ENCODE data around the gene AVL9. TPM values are rescaled to one million over a fixed set of nuclear protein-coding genes. Genes with fewer than 3 reads are reported as not detected.
"Not testable (repeated sequence)": the region's sequence is repeated elsewhere in the genome, so short reads cannot be mapped to it uniquely, and the experiment has no call there.

Gene AVL9
- total and polyA plus RNA-seq, 2 donors: 14.2 to 33.5 TPM

GRCh38 chr7:32594965-32595490 is 99.7 kb downstream of the AVL9 start:
- H3K4me1 ChIP-seq (ENCODE audit: insufficient read depth): no peaks in the 10 kb centered on the region
- 96% methylated on average over 5 of the region's 5 CpGs for WGBS

GRCh38 chr7:32601196-32601595 is 105.9 kb downstream of the AVL9 start:
- H3K4me1 ChIP-seq (ENCODE audit: insufficient read depth); H3K27ac ChIP-seq (ENCODE audit: low read depth); H3K36me3 ChIP-seq (ENCODE audit: insufficient read depth); DNase-seq (ENCODE audit: extremely low spot score); H3K4me3 ChIP-seq (ENCODE audit: low read depth, low read length): not testable (repeated sequence)
- WGBS: 96% methylated on average over 4 of the region's 4 CpGs

More at GRCh38 chr7:32594965-32595490, 99.7 kb downstream of the AVL9 start:
- no peak for DNase-seq (ENCODE audit: extremely low spot score)
- Histone ChIP-seq H3K36me3 (ENCODE audit: insufficient read depth) (no peaks in the 10 kb centered on the region), H3K27ac (ENCODE audit: low read depth) (no peak overlapping the region), H3K4me3 (ENCODE audit: low read depth, low read length) (no peak overlapping the region)

- no peak overlapping the region for H3K27ac ChIP-seq (ENCODE audit: low read depth)
- H3K4me3 ChIP-seq (ENCODE audit: low read depth, low read length): no peak overlapping the region
- DNase-seq (ENCODE audit: extremely low spot score): no peak
- 95% methylated on average over 2 of the region's 2 CpGs for WGBS
- no peaks in the 10 kb centered on the region for H3K4me1 ChIP-seq (ENCODE audit: insufficient read depth)
- H3K36me3 ChIP-seq (ENCODE audit: insufficient read depth): no peaks in the 10 kb centered on the region
Measured at GRCh38 chr7:32602470-32602869, 107.2 kb downstream of the AVL9 start.

DNA sequence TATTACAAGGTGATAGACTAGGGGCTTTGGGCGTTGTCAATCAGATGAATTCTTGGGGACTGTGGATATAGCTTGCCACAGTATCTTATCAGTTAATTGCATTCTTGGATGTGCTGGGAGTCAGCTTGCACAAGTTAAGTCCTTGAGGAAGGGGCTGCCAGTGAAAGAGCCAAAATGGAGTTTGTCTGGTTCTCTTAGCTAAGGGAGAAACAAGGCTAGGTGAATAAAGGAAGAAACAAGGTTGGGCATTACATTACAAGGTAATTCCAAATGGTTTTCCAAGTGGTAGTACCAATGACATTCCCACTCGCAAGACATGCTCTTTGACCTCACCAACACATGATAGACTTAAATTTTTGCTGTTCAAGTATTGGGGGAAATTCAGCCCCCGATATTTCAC is 108.2 kb downstream of the AVL9 start:
- not testable (repeated sequence) for H3K36me3 ChIP-seq (ENCODE audit: insufficient read depth); H3K27ac ChIP-seq (ENCODE audit: low read depth); H3K4me3 ChIP-seq (ENCODE audit: low read depth, low read length); DNase-seq (ENCODE audit: extremely low spot score); H3K4me1 ChIP-seq (ENCODE audit: insufficient read depth)
- WGBS: 72% methylated on average over 3 of the region's 3 CpGs

DNA sequence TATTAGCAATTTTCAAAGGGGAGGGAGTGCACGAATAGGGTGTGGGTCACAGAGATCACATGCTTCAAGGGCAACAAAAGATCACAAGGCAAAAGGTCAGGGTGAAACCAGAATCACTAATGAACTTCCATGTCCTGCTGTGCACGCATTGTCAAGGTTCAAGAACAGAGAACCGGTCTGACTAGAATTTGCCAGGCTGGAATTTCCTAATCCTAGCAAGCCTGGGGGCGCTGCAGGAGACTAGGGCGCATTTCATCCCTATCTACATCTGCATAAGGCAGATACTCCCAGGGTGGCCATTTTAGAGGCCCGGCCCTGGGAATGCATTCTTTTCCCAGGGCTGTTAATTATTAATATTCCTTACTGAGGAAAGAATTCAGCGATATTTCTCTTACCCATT is 108.8 kb downstream of the AVL9 start:
- DNase-seq (ENCODE audit: extremely low spot score); H3K4me3 ChIP-seq (ENCODE audit: low read depth, low read length); H3K4me1 ChIP-seq (ENCODE audit: insufficient read depth); H3K27ac ChIP-seq (ENCODE audit: low read depth); H3K36me3 ChIP-seq (ENCODE audit: insufficient read depth): not testable (repeated sequence)
- WGBS: 84% methylated on average over 7 of the region's 7 CpGs

GRCh38 chr7:32605032-32605431 is 109.7 kb downstream of the AVL9 start:
- no peak for DNase-seq (ENCODE audit: extremely low spot score)
- Histone ChIP-seq H3K36me3 (ENCODE audit: insufficient read depth) (no peaks in the 10 kb centered on the region), H3K27ac (ENCODE audit: low read depth) (no peak overlapping the region), H3K4me3 (ENCODE audit: low read depth, low read length) (no peak overlapping the region), H3K4me1 (ENCODE audit: insufficient read depth) (no peaks in the 10 kb centered on the region)

DNA sequence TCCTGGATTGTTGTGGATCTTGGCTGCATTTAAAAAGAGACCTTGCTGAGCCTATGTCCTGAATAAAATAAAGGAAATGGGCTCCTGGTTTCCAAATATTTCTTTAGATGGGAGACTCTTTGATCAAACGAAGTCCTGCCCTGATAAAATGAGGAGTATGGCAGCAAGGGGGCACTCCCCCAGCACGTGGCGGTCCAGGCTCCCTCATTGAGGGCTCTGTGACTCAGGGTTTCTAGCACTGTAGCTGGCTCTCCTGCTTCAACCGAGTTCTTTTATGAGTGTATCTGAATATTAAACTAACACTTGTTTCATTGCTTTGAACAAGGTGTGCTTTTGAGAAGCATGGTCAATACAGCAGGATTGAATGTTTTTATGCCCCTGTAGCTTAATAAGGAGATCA is 114.2 kb downstream of the AVL9 start:
- no peaks in the 10 kb centered on the region for H3K36me3 ChIP-seq (ENCODE audit: insufficient read depth)
- H3K4me1 ChIP-seq (ENCODE audit: insufficient read depth): no peaks in the 10 kb centered on the region
- 80% methylated on average over 4 of the region's 4 CpGs for WGBS
- no peak overlapping the region for H3K27ac ChIP-seq (ENCODE audit: low read depth)
- no peak overlapping the region for H3K4me3 ChIP-seq (ENCODE audit: low read depth, low read length)
- no peak for DNase-seq (ENCODE audit: extremely low spot score)

DNA sequence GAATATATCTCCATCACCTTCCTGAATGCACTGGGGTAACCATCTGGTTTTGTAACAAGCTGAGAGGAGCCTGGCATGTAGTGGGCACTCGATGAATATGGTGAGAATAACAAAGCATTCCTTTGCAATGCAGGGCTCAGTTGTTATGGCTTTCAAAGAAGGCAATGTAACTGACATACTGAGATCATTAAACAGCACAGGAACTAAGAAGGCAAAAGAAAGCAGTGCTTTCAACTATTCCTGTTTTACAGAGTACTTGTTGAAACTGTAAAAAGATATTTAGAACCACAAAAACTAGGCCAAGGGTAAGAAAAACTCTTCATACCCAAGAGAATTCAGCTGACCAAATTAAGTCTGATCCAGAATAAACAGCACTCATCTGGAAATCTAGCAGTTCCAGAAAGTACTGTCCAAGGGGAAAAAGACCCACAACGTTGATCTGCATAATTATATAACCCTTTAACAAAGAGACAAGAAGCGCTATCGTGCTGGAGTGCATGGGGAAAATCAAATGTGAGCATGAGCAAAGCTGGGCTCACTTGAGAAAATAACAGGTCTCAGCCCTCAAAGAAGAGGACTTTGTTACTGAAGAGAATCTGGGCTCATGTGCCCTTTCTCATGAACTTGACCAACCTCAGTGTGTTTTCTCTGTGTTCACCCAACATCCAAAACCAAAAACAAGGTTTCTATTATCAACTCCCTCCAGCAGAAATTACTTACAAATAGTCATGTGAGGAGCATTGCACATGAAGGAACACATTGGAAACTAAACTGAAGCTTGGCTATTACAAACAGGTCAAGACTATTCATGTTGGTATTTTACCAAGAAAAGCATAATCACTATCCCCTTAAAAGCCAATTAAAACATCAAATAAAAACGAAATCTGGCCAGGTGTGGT is 116.2 kb downstream of the AVL9 start:
- no peak for DNase-seq (ENCODE audit: extremely low spot score)
- Histone ChIP-seq H3K4me1 (ENCODE audit: insufficient read depth) (no peaks in the 10 kb centered on the region), H3K36me3 (ENCODE audit: insufficient read depth) (no peaks in the 10 kb centered on the region), H3K4me3 (ENCODE audit: low read depth, low read length) (no peak overlapping the region), H3K27ac (ENCODE audit: low read depth) (no peak overlapping the region)
- whole genome bisulfite sequencing: 53% methylated on average over 5 of the region's 5 CpGs

GRCh38 chr7:32616625-32617024 is 121.3 kb downstream of the AVL9 start:
- Histone ChIP-seq H3K4me1 (ENCODE audit: insufficient read depth) (no peaks in the 10 kb centered on the region), H3K36me3 (ENCODE audit: insufficient read depth) (no peaks in the 10 kb centered on the region), H3K27ac (ENCODE audit: low read depth) (no peak overlapping the region), H3K4me3 (ENCODE audit: low read depth, low read length) (no peak overlapping the region)
- 74% methylated on average over 1 of the region's 1 CpG for WGBS
- no peak for DNase-seq (ENCODE audit: extremely low spot score)

DNA sequence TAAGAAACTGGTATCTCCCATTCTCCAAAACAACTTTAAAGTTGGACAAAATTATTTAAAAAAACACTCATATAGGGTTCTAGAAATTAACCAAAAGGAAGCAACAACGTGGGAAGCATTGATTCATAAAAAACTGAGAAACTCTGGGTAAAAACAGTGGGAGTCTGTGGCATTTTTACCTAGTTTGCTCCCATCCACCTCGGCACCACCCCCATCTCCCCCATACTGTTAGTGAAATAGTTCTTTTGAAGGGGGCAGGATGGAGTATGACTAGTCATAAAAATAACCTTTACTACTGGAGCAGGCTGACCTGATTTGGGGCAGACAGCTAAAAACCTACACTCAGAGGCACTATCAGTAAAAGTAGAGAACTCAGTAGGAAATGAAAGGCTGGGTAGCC is 123.2 kb downstream of the AVL9 start:
- no peaks in the 10 kb centered on the region for H3K36me3 ChIP-seq (ENCODE audit: insufficient read depth)
- no peak overlapping the region for H3K4me3 ChIP-seq (ENCODE audit: low read depth, low read length)
- H3K27ac ChIP-seq (ENCODE audit: low read depth): no peak overlapping the region
- H3K4me1 ChIP-seq (ENCODE audit: insufficient read depth): no peaks in the 10 kb centered on the region
- DNase-seq (ENCODE audit: extremely low spot score): no peak
- 63% methylated on average over 2 of the region's 2 CpGs for WGBS

GRCh38 chr7:32618987-32619386 is 123.7 kb downstream of the AVL9 start:
- no peak overlapping the region for H3K4me3 ChIP-seq (ENCODE audit: low read depth, low read length)
- WGBS: 97% methylated on average over 4 of the region's 4 CpGs
- no peaks in the 10 kb centered on the region for H3K4me1 ChIP-seq (ENCODE audit: insufficient read depth)
- no peak overlapping the region for H3K27ac ChIP-seq (ENCODE audit: low read depth)
- H3K36me3 ChIP-seq (ENCODE audit: insufficient read depth): no peaks in the 10 kb centered on the region
- no peak for DNase-seq (ENCODE audit: extremely low spot score)

DNA sequence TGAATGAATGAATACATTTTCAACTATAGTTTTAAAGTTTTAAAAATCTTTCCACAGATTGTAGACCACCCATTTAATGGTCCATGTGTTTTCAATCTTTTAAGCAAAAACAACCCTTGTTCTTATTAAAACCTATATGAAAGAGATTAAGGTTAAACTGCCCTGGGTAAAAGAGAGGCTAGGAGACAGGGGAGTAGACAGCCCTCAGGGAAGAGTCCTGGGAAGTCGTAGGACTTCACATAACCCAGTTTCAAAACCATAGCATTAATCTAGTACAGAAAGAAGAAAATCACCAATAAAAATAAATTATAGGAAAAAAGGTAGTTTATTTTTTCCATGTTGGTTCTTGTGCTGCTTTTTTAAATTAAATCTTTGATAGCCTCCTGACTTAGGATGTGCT is 124.1 kb downstream of the AVL9 start:
- H3K4me1 ChIP-seq (ENCODE audit: insufficient read depth); H3K4me3 ChIP-seq (ENCODE audit: low read depth, low read length); DNase-seq (ENCODE audit: extremely low spot score); H3K27ac ChIP-seq (ENCODE audit: low read depth); H3K36me3 ChIP-seq (ENCODE audit: insufficient read depth): not testable (repeated sequence)
- 83% methylated on average over 1 of the region's 1 CpG for WGBS

DNA sequence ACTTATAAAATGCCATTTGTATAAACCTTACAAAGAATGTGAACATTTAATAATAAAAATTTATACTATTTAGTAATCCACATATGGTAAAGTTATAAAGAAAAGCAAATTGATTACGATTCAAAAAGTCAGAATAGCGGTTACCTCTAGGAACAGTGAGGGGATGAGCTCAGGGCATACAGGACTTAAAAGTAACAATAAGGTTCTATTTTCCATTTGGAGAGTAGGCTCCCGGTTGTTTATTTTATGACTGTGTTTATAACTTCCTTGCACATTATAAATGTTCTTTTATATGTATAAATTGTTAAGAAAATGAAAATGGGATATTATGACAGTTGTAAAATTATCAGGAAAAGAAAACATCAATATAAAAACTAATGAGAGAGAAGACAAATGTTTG is 135.7 kb downstream of the AVL9 start:
- Histone ChIP-seq H3K4me3 (ENCODE audit: low read depth, low read length) (no peak overlapping the region), H3K36me3 (ENCODE audit: insufficient read depth) (no peaks in the 10 kb centered on the region), H3K4me1 (ENCODE audit: insufficient read depth) (no peaks in the 10 kb centered on the region), H3K27ac (ENCODE audit: low read depth) (no peak overlapping the region)
- WGBS: 70% methylated on average over 3 of the region's 3 CpGs
- no peak for DNase-seq (ENCODE audit: extremely low spot score)

Measured in urinary bladder (tissue), 4 donors.